ENCODE measurements around the gene LYZL4. TPM values are rescaled to one million over a fixed set of nuclear protein-coding genes. Genes with fewer than 3 reads are reported as not detected.

LYZL4 gene
- total RNA-seq, 4 donors from 2014 or later: not detected

GRCh38 chr3:42412526-42413155 is 2.2 kb upstream of the LYZL4 start:
- intact Hi-C loops (cut with DNase I): no loop called here
- Histone ChIP-seq H3K9me3 (no peaks in the 10 kb centered on the region), H3K27me3 (no peaks in the 10 kb centered on the region), H3K36me3 (no peaks in the 10 kb centered on the region), H3K4me1 (no peaks in the 10 kb centered on the region), H3K4me3 (replicated peaks in 1 of 3) (no peak overlapping the region), H3K27ac (no peak overlapping the region)
- 93 to 96% methylated on average over 5 to 6 of the region's 6 CpGs for WGBS, 2 donors
- no peak for TF ChIP-seq POLR2A (IDR thresholded peaks at IDR 0.05)
- TF ChIP-seq, protein P1, sequence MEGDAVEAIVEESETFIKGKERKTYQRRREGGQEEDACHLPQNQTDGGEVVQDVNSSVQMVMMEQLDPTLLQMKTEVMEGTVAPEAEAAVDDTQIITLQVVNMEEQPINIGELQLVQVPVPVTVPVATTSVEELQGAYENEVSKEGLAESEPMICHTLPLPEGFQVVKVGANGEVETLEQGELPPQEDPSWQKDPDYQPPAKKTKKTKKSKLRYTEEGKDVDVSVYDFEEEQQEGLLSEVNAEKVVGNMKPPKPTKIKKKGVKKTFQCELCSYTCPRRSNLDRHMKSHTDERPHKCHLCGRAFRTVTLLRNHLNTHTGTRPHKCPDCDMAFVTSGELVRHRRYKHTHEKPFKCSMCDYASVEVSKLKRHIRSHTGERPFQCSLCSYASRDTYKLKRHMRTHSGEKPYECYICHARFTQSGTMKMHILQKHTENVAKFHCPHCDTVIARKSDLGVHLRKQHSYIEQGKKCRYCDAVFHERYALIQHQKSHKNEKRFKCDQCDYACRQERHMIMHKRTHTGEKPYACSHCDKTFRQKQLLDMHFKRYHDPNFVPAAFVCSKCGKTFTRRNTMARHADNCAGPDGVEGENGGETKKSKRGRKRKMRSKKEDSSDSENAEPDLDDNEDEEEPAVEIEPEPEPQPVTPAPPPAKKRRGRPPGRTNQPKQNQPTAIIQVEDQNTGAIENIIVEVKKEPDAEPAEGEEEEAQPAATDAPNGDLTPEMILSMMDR (IDR thresholded peaks at IDR 0.05): no peak
- no peak for DNase-seq

DNA sequence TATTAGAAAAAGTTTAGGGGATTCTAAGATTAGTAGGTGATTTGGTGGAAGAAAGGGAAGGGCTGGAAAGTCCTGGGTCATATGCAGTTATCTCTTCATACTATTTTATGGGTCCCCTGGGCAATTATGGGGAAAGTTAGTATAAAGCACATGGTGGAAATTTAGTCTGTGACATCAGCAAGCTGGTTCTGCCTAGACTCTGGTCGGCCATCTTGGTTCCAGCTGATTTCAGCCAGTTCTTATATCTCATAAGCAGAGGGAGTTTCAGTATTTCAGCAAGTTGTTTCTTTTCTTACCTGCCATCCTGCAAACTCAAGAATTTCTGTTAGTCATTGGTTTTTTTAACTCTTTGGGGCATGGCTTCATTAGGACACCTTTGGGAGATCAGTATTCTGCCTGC is 1.0 kb upstream of the LYZL4 start:
- TF ChIP-seq POLR2A (IDR thresholded peaks at IDR 0.05): no peak
- TF ChIP-seq, protein P1 (IDR thresholded peaks at IDR 0.05): no peak
- Histone ChIP-seq H3K4me1 (no peaks in the 10 kb centered on the region), H3K9me3 (no peaks in the 10 kb centered on the region), H3K27me3 (no peaks in the 10 kb centered on the region), H3K27ac (no peak overlapping the region), H3K36me3 (no peaks in the 10 kb centered on the region), H3K4me3 (replicated peaks in 1 of 3) (no peak overlapping the region)
- no peak for DNase-seq
- intact Hi-C loops (cut with DNase I): no loop called here
- 88 to 90% methylated on average over 1 of the region's 1 CpG for WGBS, 2 donors

GRCh38 chr3:42408156-42408555 is 2.3 kb downstream of the LYZL4 start:
- Histone ChIP-seq H3K4me3 (replicated peaks in 1 of 3) (no peak overlapping the region), H3K27me3 (no peaks in the 10 kb centered on the region), H3K4me1 (no peaks in the 10 kb centered on the region), H3K9me3 (no peaks in the 10 kb centered on the region), H3K27ac (no peak overlapping the region), H3K36me3 (no peaks in the 10 kb centered on the region)
- WGBS, 2 donors: 75 to 76% methylated on average over 2 of the region's 2 CpGs
- DNase-seq: no peak
- intact Hi-C loops (cut with DNase I): no loop called here
- TF ChIP-seq, protein P1 (IDR thresholded peaks at IDR 0.05): no peak
- TF ChIP-seq POLR2A (IDR thresholded peaks at IDR 0.05): no peak

DNA sequence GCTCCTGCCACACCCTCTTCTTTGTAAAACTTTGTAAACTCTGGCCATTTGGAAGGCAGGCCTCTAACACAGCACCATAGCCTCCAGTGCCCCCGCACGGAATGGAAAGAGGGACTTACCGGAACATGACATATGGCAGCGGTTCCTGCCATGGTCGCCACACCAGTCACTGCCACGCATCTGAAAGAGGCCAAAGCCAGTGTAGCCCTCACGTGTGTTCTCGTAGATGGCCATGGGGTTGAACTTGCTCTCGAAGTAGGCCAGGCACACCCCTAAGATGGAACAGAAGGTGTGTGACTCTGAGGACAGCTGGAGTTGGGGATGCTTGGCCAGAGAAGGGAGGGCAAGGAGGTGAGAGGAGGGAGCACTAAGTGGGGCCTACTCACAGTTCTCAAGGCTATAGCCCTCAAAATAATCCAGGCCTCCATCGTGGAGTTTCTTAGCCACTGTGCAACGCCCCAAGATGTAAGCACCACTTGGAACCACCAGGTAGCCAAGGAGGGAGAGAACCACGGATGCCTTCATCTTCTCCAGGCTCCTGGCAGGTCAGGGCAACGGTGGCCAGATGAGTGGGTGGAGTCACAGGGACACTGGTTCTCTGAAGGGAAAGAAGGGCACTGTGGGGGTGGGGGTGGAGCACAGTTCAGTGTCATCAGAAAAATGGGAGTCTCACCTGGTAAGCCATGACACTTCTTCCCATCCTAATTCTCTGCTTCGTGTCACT is 3.5 kb downstream of the LYZL4 start:
- H3K4me3 ChIP-seq (replicated peaks in 1 of 3): no peak overlapping the region
- no peak overlapping the region for H3K27ac ChIP-seq
- H3K27me3 ChIP-seq: no peaks in the 10 kb centered on the region
- intact Hi-C loops (cut with DNase I): no loop called here
- no peak for DNase-seq
- no peaks in the 10 kb centered on the region for H3K4me1 ChIP-seq
- no peaks in the 10 kb centered on the region for H3K9me3 ChIP-seq
- no peak for TF ChIP-seq POLR2A (IDR thresholded peaks at IDR 0.05)
- TF ChIP-seq, protein P1 (IDR thresholded peaks at IDR 0.05): no peak
- no peaks in the 10 kb centered on the region for H3K36me3 ChIP-seq
- WGBS, 2 donors: 84 to 93% methylated on average over 13 of the region's 14 CpGs

- intact Hi-C loops (cut with DNase I): no loop called here
- H3K4me1 ChIP-seq: no peaks in the 10 kb centered on the region
- no peak overlapping the region for H3K27ac ChIP-seq
- H3K27me3 ChIP-seq: no peaks in the 10 kb centered on the region
- no peaks in the 10 kb centered on the region for H3K9me3 ChIP-seq
- H3K36me3 ChIP-seq: no peaks in the 10 kb centered on the region
- no peak for DNase-seq
- H3K4me3 ChIP-seq (replicated peaks in 1 of 3): no peak overlapping the region
- WGBS, 2 donors: 95 to 96% methylated on average over 7 of the region's 7 CpGs
- TF ChIP-seq, protein P1 (IDR thresholded peaks at IDR 0.05): no peak
- no peak for TF ChIP-seq POLR2A (IDR thresholded peaks at IDR 0.05)
These were observed 4.6 kb downstream of the LYZL4 start for GRCh38 chr3:42405857-42406256.

Data from thyroid gland (tissue), 4 donors.